HepG2 (cell line): ENCODE data around the gene BUD23. TPM values are rescaled to one million over a fixed set of nuclear protein-coding genes. Genes with fewer than 3 reads are reported as not detected.

Source experiments
- FOXO1 ChIP-seq: sonication (generic); formaldehyde crosslinking; IDR thresholded peaks from 2 replicates; pipeline ENCODE4 v1.4.0; 2020; ENCODE audit warnings: missing genetic modification reagents
- KDM5B ChIP-seq: sonication (generic); formaldehyde crosslinking; IDR thresholded peaks from 2 replicates; pipeline ENCODE4 v1.4.0; 2020; ENCODE audit warnings: missing genetic modification reagents, mild to moderate bottlenecking, borderline replicate concordance
- SMC3 ChIP-seq: IDR thresholded peaks from 2 replicates; pipeline ENCODE4 v1.6.1; 2011; ENCODE audit warnings: low read length, improper control_type of control experiment
- ZFAT ChIP-seq: sonication (generic); formaldehyde crosslinking; conservative IDR thresholded peaks from 2 replicates; pipeline ENCODE4 v1.8.1; 2023; ENCODE audit warnings: missing genetic modification reagents, inconsistent platforms
- ZKSCAN1 ChIP-seq: fragments of 150-350 bp; IDR thresholded peaks from 2 replicates; pipeline ENCODE4 v1.6.1; 2014; ENCODE audit warnings: low read length
- ZSCAN30 ChIP-seq: sonication (generic); formaldehyde crosslinking; IDR thresholded peaks from 2 replicates; pipeline ENCODE4 v1.5.0; 2020; ENCODE audit warnings: mild to moderate bottlenecking, missing genetic modification reagents
- polyA plus RNA-seq, 8 experiments: library from polyadenylated mRNA; depleted of rRNA in 3 of 8; stranded (reverse) in 7 of 8; unstranded in 1 of 8; fragments of >200 nt; fragmentation: Illumina TruSeq in 4 of 8; extraction: Trizol in 4 of 8; gene quantifications; 2 replicates each; pipeline versions ENCODE4 v1.2.1 to v1.2.3, GENCODE V29; 2011 to 2016; ENCODE audit warnings: low read depth in 4 of 8, missing spikeins in 1 of 8, mixed read lengths in 1 of 8; ENCODE audit not compliant: insufficient read depth in 1 of 8
- total RNA-seq, 5 experiments: library from RNA; depleted of rRNA; stranded (reverse); fragments of >200 nt; fragmentation: Illumina TruSeq; extraction: Trizol; gene quantifications; 2 replicates each; pipeline ENCODE4 v1.2.3, GENCODE V29; 2016; ENCODE audit warnings: low read depth in 1 of 5
- TF ChIP-seq, protein P1 (sequence below): sonication (generic); formaldehyde crosslinking; IDR thresholded peaks from 2 replicates; pipeline ENCODE4 v1.4.0; 2020; ENCODE audit warnings: missing genetic modification reagents
- TF ChIP-seq, protein P2 (sequence below), 2 experiments: fragments of 450-650 bp in 1 of 2; sonication (generic) in 1 of 2; formaldehyde crosslinking in 1 of 2; IDR thresholded peaks; 2 replicates each; pipeline versions ENCODE4 v1.6.1 to v1.8.0; 2016 to 2022; ENCODE audit warnings: antibody characterized with exemption in 1 of 2, mild to moderate bottlenecking in 1 of 2, missing genetic modification reagents in 1 of 2
- TF ChIP-seq, protein P3 (sequence below), 2 experiments: sonication (generic) in 1 of 2; formaldehyde crosslinking in 1 of 2; IDR thresholded peaks; 2 replicates each; pipeline versions ENCODE4 v1.4.0 to v1.6.1; 2018 to 2020; ENCODE audit warnings: missing genetic modification reagents in 2 of 2, borderline replicate concordance in 1 of 2, low read depth in 1 of 2, mild to moderate bottlenecking in 1 of 2, missing biosample characterization in 1 of 2
- TF ChIP-seq, protein P4 (sequence below): sonication (generic); formaldehyde crosslinking; IDR thresholded peaks from 2 replicates; pipeline ENCODE4 v1.5.1; 2020; ENCODE audit warnings: missing genetic modification reagents, mild to moderate bottlenecking, borderline replicate concordance
- TF ChIP-seq, protein P5 (sequence below): sonication (generic); formaldehyde crosslinking; IDR thresholded peaks from 2 replicates; pipeline ENCODE4 v1.8.0; 2022; ENCODE audit warnings: mild to moderate bottlenecking, missing genetic modification reagents

The BUD23 gene
- total and polyA plus RNA-seq, 2 of the 13 experiments (the other 11 are each of a cell fraction or from before 2014, with no cell fraction given) = 47.5 to 54.5 TPM

DNA sequence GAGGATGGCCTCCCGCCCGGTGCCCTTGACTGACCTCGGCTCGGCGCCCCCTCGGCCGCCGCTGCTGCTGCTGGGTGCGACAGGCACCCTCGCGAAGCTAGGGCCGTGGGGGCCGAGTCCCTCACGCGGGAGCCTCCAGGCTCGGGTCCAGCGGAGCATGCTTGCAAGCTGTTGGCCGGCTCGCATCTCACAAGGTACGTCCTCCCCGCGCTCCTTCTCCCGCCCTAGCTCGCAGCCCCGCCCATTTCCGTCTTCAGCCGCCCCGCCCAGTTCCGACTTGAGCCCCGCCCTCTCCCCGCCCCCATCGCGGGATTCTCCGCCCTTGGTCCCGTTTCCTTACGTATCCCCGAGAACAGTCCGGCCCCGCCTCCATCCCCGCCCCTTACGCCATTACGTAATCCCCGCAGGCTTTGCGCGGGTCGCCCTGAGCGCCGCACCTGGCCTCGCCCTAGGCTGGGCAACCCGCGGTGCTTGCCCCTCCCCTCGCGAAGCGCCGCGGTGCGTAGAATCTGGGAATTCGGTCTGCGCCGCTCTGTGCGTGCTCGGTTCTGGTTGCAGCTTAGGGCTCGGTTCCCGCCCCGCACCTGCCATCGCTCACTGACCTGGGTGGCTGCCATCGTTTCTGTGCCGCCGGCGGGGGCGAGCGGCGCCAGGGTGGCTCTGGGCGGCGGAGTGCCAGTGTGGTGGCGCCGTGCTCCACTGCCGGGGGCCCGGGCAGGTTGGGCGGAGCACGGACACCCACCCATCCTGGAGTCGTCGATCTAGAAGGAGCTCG lies 55.4 kb downstream of the BUD23 start, which contains the start of gene ABHD11 (continued):
- peak; percentile 46; the same call in 1 of the 2 replicates for TF ChIP-seq FOXO1
- TF ChIP-seq SMC3 = no peak
- TF ChIP-seq ZFAT (CRISPR knock-in tag) = no peak
- TF ChIP-seq ZSCAN30 (CRISPR knock-in tag) = no peak
- TF ChIP-seq, protein P1, sequence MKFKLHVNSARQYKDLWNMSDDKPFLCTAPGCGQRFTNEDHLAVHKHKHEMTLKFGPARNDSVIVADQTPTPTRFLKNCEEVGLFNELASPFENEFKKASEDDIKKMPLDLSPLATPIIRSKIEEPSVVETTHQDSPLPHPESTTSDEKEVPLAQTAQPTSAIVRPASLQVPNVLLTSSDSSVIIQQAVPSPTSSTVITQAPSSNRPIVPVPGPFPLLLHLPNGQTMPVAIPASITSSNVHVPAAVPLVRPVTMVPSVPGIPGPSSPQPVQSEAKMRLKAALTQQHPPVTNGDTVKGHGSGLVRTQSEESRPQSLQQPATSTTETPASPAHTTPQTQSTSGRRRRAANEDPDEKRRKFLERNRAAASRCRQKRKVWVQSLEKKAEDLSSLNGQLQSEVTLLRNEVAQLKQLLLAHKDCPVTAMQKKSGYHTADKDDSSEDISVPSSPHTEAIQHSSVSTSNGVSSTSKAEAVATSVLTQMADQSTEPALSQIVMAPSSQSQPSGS (CRISPR knock-in tag) = peak; percentile 98
- peak; percentile 51; the same call in 1 of the 2 replicates for TF ChIP-seq KDM5B
- TF ChIP-seq, protein P2, sequence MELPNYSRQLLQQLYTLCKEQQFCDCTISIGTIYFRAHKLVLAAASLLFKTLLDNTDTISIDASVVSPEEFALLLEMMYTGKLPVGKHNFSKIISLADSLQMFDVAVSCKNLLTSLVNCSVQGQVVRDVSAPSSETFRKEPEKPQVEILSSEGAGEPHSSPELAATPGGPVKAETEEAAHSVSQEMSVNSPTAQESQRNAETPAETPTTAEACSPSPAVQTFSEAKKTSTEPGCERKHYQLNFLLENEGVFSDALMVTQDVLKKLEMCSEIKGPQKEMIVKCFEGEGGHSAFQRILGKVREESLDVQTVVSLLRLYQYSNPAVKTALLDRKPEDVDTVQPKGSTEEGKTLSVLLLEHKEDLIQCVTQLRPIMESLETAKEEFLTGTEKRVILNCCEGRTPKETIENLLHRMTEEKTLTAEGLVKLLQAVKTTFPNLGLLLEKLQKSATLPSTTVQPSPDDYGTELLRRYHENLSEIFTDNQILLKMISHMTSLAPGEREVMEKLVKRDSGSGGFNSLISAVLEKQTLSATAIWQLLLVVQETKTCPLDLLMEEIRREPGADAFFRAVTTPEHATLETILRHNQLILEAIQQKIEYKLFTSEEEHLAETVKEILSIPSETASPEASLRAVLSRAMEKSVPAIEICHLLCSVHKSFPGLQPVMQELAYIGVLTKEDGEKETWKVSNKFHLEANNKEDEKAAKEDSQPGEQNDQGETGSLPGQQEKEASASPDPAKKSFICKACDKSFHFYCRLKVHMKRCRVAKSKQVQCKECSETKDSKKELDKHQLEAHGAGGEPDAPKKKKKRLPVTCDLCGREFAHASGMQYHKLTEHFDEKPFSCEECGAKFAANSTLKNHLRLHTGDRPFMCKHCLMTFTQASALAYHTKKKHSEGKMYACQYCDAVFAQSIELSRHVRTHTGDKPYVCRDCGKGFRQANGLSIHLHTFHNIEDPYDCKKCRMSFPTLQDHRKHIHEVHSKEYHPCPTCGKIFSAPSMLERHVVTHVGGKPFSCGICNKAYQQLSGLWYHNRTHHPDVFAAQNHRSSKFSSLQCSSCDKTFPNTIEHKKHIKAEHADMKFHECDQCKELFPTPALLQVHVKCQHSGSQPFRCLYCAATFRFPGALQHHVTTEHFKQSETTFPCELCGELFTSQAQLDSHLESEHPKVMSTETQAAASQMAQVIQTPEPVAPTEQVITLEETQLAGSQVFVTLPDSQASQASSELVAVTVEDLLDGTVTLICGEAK (IDR thresholded peaks at IDR 0.05) = no peak
- TF ChIP-seq, protein P2 (CRISPR knock-in tag; IDR thresholded peaks at IDR 0.05) = peak; percentile 87; the same call in 1 of the 2 replicates
- no peak for TF ChIP-seq ZKSCAN1
- TF ChIP-seq, protein P3, sequence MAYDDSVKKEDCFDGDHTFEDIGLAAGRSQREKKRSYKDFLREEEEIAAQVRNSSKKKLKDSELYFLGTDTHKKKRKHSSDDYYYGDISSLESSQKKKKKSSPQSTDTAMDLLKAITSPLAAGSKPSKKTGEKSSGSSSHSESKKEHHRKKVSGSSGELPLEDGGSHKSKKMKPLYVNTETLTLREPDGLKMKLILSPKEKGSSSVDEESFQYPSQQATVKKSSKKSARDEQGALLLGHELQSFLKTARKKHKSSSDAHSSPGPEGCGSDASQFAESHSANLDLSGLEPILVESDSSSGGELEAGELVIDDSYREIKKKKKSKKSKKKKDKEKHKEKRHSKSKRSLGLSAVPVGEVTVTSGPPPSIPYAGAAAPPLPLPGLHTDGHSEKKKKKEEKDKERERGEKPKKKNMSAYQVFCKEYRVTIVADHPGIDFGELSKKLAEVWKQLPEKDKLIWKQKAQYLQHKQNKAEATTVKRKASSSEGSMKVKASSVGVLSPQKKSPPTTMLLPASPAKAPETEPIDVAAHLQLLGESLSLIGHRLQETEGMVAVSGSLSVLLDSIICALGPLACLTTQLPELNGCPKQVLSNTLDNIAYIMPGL (CRISPR knock-in tag; IDR thresholded peaks at IDR 0.05; ENCODE audit: borderline replicate concordance in 1 of 2, low read depth in 1 of 2) = peak; percentile 76 to 87
- TF ChIP-seq, protein P4, sequence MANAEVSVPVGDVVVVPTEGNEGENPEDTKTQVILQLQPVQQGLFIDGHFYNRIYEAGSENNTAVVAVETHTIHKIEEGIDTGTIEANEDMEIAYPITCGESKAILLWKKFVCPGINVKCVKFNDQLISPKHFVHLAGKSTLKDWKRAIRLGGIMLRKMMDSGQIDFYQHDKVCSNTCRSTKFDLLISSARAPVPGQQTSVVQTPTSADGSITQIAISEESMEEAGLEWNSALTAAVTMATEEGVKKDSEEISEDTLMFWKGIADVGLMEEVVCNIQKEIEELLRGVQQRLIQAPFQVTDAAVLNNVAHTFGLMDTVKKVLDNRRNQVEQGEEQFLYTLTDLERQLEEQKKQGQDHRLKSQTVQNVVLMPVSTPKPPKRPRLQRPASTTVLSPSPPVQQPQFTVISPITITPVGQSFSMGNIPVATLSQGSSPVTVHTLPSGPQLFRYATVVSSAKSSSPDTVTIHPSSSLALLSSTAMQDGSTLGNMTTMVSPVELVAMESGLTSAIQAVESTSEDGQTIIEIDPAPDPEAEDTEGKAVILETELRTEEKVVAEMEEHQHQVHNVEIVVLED (CRISPR knock-in tag) = peak; percentile 95
- TF ChIP-seq, protein P5, sequence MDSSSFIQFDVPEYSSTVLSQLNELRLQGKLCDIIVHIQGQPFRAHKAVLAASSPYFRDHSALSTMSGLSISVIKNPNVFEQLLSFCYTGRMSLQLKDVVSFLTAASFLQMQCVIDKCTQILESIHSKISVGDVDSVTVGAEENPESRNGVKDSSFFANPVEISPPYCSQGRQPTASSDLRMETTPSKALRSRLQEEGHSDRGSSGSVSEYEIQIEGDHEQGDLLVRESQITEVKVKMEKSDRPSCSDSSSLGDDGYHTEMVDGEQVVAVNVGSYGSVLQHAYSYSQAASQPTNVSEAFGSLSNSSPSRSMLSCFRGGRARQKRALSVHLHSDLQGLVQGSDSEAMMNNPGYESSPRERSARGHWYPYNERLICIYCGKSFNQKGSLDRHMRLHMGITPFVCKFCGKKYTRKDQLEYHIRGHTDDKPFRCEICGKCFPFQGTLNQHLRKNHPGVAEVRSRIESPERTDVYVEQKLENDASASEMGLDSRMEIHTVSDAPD (CRISPR knock-in tag) = peak; percentile 67; the same call in 1 of the 2 replicates
